Natural killer cell (primary cell): ENCODE results near the gene COL5A2. TPM values are rescaled to one million over a fixed set of nuclear protein-coding genes. Genes with fewer than 3 reads are reported as not detected.

ENCODE experiments used
- ATAC-seq, 3 donors: fragments of 150-1000 bp in 2 of 3; fragments of 200-7000 bp in 1 of 3; cut with Tn5 transposase; 1 replicate in 1 of 3; 2 replicates in 2 of 3; pipeline ENCODE4 v1.10.0; 2021; ENCODE audit warnings: mild to moderate bottlenecking in 2 of 3, moderate library complexity in 2 of 3
- DNase-seq, 2 donors: peaks; one replicate each; pipeline versions ENCODE4 v3.0.0 to v3.0.0-alpha.2; 2013 to 2021; ENCODE audit warnings: mixed read lengths in 1 of 2
- H3K27ac ChIP-seq: one replicate; pipeline ENCODE4 v1.5.1; 2013; ENCODE audit warnings: mild to moderate bottlenecking, low read length
- H3K27me3 ChIP-seq: one replicate; pipeline ENCODE4 v1.6.1; 2013; ENCODE audit warnings: low read length; ENCODE audit not compliant: control insufficient read depth, insufficient read depth
- H3K36me3 ChIP-seq: one replicate; pipeline ENCODE4 v1.6.1; 2013; ENCODE audit warnings: low read length; ENCODE audit not compliant: control insufficient read depth, insufficient read depth
- H3K4me1 ChIP-seq: one replicate; pipeline ENCODE4 v1.6.1; 2013; ENCODE audit warnings: low read length; ENCODE audit not compliant: control insufficient read depth, insufficient read depth
- H3K4me3 ChIP-seq: one replicate; pipeline ENCODE4 v1.5.1; 2013; ENCODE audit warnings: low read length
- H3K9me3 ChIP-seq: one replicate; pipeline ENCODE4 v1.6.1; 2013; ENCODE audit warnings: low read length; ENCODE audit not compliant: control insufficient read depth, insufficient read depth
- H3K27ac Mint-ChIP-seq, 2 donors: one replicate each; pipeline ENCODE4 v1.8.0; 2022; ENCODE audit warnings: mild to moderate bottlenecking in 2 of 2, mixed read lengths in 2 of 2, moderate library complexity in 1 of 2
- H3K27me3 Mint-ChIP-seq, 2 donors: one replicate each; pipeline ENCODE4 v1.8.0; 2022; ENCODE audit warnings: low read depth in 2 of 2, mixed read lengths in 2 of 2
- H3K36me3 Mint-ChIP-seq: one replicate; pipeline ENCODE4 v1.8.0; 2022; ENCODE audit warnings: mixed read lengths
- H3K4me1 Mint-ChIP-seq, 2 donors: one replicate each; pipeline ENCODE4 v1.8.0; 2022; ENCODE audit warnings: mixed read lengths in 2 of 2
- H3K4me3 Mint-ChIP-seq: one replicate; pipeline ENCODE4 v1.8.0; 2022; ENCODE audit warnings: mild to moderate bottlenecking, moderate library complexity, mixed read lengths
- H3K9me3 Mint-ChIP-seq, 2 donors: one replicate each; pipeline ENCODE4 v1.8.0; 2022; ENCODE audit warnings: mixed read lengths in 2 of 2
- CTCF ChIP-seq: fragments of 200-600 bp; IDR thresholded peaks from one replicate; pipeline ENCODE4 v1.8.0; 2022; ENCODE audit warnings: antibody characterized with exemption
- WGBS: methylation state at CpG from one replicate; pipeline ENCODE4 v1.1.7; 2013; ENCODE audit warnings: missing lambda C conversion rate; ENCODE audit not compliant: insufficient coverage; 5-methylcytosine and 5-hydroxymethylcytosine counted together
- intact Hi-C: fragments of 100-400 bp; cut with micrococcal nuclease; formaldehyde crosslinking; loops from one replicate; pipeline ENCODE4 v1.14.2; 2022
- total RNA-seq, 4 donors: library from RNA; stranded (reverse); fragments of 120-200 nt in 1 of 4; gene quantifications; one replicate each; pipeline versions ENCODE4 v1.2.3 to v1.2.4, GENCODE V29; 2013 to 2022

COL5A2 gene
- total RNA-seq, 3 donors from 2014 or later (not counting 1 experiment from before 2014, with no cell fraction given), result 0.38 to 0.68 (median 0.63) TPM

- Histone ChIP-seq H3K4me1 (no peaks in the 10 kb centered on the region), H3K27me3 (no peaks in the 10 kb centered on the region), H3K27ac (no peak overlapping the region), H3K36me3 (no peaks in the 10 kb centered on the region), H3K4me3 (no peak overlapping the region), H3K9me3 (no peaks in the 10 kb centered on the region)
- no peak overlapping the region for H3K4me3 Mint-ChIP-seq
- 93% methylated on average over 3 of the region's 4 CpGs for WGBS
- intact Hi-C loops, result no loop called here
- peaks cover 0 to 3% of the 10 kb centered on the region in 2 donors for H3K9me3 Mint-ChIP-seq
- no peaks in the 10 kb centered on the region for H3K36me3 Mint-ChIP-seq
- no peak for ATAC-seq
- no peaks in the 10 kb centered on the region for H3K27me3 Mint-ChIP-seq
- no peak for DNase-seq
- no peaks in the 10 kb centered on the region for H3K4me1 Mint-ChIP-seq
- no peak overlapping the region for H3K27ac Mint-ChIP-seq
- no peak for TF ChIP-seq CTCF
Observed at GRCh38 chr2:189159717-189160116, 19.8 kb downstream of the COL5A2 start.

- Mint-ChIP-seq H3K4me3 (no peak overlapping the region), H3K4me1 (no peaks in the 10 kb centered on the region), H3K27ac (no peak overlapping the region), H3K9me3 (peaks cover 0 to 3% of the 10 kb centered on the region in 2 donors), H3K27me3 (no peaks in the 10 kb centered on the region), H3K36me3 (no peaks in the 10 kb centered on the region)
- no peak for ATAC-seq
- H3K4me3 ChIP-seq, result no peak overlapping the region
- H3K27me3 ChIP-seq, result no peaks in the 10 kb centered on the region
- H3K9me3 ChIP-seq, result no peaks in the 10 kb centered on the region
- no peaks in the 10 kb centered on the region for H3K36me3 ChIP-seq
- DNase-seq, result no peak
- H3K4me1 ChIP-seq, result no peaks in the 10 kb centered on the region
- 91% methylated on average over 2 of the region's 2 CpGs for WGBS
- TF ChIP-seq CTCF, result no peak
- intact Hi-C loops, result no loop called here
- no peak overlapping the region for H3K27ac ChIP-seq
Observed at GRCh38 chr2:189159273-189159672, 20.3 kb downstream of the COL5A2 start.

GRCh38 chr2:189157939-189158338, 21.6 kb downstream of the COL5A2 start:
- intact Hi-C loops, result no loop called here
- WGBS, result no CpG with 5 or more reads among the region's 1 CpG

More at GRCh38 chr2:189157939-189158338, 21.6 kb downstream of the COL5A2 start:
- H3K4me3 ChIP-seq, result no peak overlapping the region
- no peaks in the 10 kb centered on the region for H3K4me1 ChIP-seq
- H3K27ac ChIP-seq, result no peak overlapping the region
- Mint-ChIP-seq H3K4me3 (no peak overlapping the region), H3K27ac (no peak overlapping the region), H3K9me3 (peaks cover 0 to 3% of the 10 kb centered on the region in 2 donors), H3K27me3 (no peaks in the 10 kb centered on the region), H3K36me3 (no peaks in the 10 kb centered on the region), H3K4me1 (no peaks in the 10 kb centered on the region)
- TF ChIP-seq CTCF, result no peak
- ATAC-seq (no peak), DNase-seq (no peak)
- no peaks in the 10 kb centered on the region for H3K27me3 ChIP-seq
- no peaks in the 10 kb centered on the region for H3K9me3 ChIP-seq
- no peaks in the 10 kb centered on the region for H3K36me3 ChIP-seq
